ENCODE measurements around the gene VPS4B. TPM values are rescaled to one million over a fixed set of nuclear protein-coding genes. Genes with fewer than 3 reads are reported as not detected.
A peak's percentile ranks its signal among the peaks of the same experiment; 100 is the strongest.

The VPS4B gene
- total and polyA plus RNA-seq, 2 donors (not counting 1 experiment from before 2014, with no cell fraction given): 14.5 to 93.9 TPM

GRCh38 chr18:63366213-63367052, 55.8 kb downstream of the VPS4B start:
- H4K20me1 ChIP-seq (ENCODE audit: control insufficient read depth, insufficient read depth, low read length, poor library complexity, severe bottlenecking): no peaks in the 10 kb centered on the region
- H3K27me3 ChIP-seq (replicated peaks in 1 of 4; ENCODE audit: control extremely low read depth in 1 of 4, control insufficient read depth in 3 of 4, insufficient read depth in 4 of 4, low read length in 3 of 4): no peaks in the 10 kb centered on the region
- TF ChIP-seq, protein P1, sequence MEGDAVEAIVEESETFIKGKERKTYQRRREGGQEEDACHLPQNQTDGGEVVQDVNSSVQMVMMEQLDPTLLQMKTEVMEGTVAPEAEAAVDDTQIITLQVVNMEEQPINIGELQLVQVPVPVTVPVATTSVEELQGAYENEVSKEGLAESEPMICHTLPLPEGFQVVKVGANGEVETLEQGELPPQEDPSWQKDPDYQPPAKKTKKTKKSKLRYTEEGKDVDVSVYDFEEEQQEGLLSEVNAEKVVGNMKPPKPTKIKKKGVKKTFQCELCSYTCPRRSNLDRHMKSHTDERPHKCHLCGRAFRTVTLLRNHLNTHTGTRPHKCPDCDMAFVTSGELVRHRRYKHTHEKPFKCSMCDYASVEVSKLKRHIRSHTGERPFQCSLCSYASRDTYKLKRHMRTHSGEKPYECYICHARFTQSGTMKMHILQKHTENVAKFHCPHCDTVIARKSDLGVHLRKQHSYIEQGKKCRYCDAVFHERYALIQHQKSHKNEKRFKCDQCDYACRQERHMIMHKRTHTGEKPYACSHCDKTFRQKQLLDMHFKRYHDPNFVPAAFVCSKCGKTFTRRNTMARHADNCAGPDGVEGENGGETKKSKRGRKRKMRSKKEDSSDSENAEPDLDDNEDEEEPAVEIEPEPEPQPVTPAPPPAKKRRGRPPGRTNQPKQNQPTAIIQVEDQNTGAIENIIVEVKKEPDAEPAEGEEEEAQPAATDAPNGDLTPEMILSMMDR (IDR thresholded peaks at IDR 0.05): no peak
- no peak for TF ChIP-seq EZH2 (IDR thresholded peaks at IDR 0.05; ENCODE audit: borderline replicate concordance, insufficient read depth, low read depth, low read length, poor library complexity, severe bottlenecking)
- peak overlapping the region; percentile 70 for H3K27ac Mint-ChIP-seq
- H3K4me2 ChIP-seq (replicated peaks; ENCODE audit: low read depth, low read length, poor library complexity, severe bottlenecking): peak overlapping the region; percentile 73
- WGBS (ENCODE audit: insufficient coverage): 1% methylated on average over 65 of the region's 65 CpGs
- DNase-seq (peak; percentile 57), ATAC-seq (ENCODE audit: low read depth) (peak; percentile 29)
- POLR2A ChIA-PET: interaction anchor here (0.6 to 1.5 kb wide), 2 partner anchors 56 kb away, joined by 3 to 4 read pairs; partner anchors contain the start of gene VPS4B
- H3K27ac ChIP-seq (ENCODE audit: low read length in 2 of 2): peak overlapping the region in 1 of 2 donors; percentile 70
- CTCF ChIA-PET: interaction anchor here (1.1 to 1.5 kb wide), 2 partner anchors 44 to 57 kb away, joined by 3 to 5 read pairs; partner anchors contain the start of gene VPS4B
- H3K79me2 ChIP-seq (ENCODE audit: control insufficient read depth, insufficient read depth, low read length): peaks cover 3% of the 10 kb centered on the region
- H3K27me3 Mint-ChIP-seq: no peaks in the 10 kb centered on the region
- H3K36me3 ChIP-seq (replicated peaks in 1 of 2; ENCODE audit: control extremely low read depth in 1 of 2, control insufficient read depth in 1 of 2, extremely low read depth in 1 of 2, insufficient read depth in 2 of 2, low read length in 1 of 2): peaks cover 0 to 4% of the 10 kb centered on the region in 2 experiments
- intact Hi-C loops (cut with micrococcal nuclease): loop anchor here (1.0 to 5.0 kb wide), 5 partner anchors 46 to 1179 kb away; partner anchors contain the start of genes PHLPP1, PIGN, RELCH and VPS4B
- peak overlapping the region; percentile 96 for H2AFZ ChIP-seq (ENCODE audit: insufficient read depth, low read depth, low read length, poor library complexity, severe bottlenecking)
- peak overlapping the region; percentile 68 to 94 (median 85) for H3K4me3 ChIP-seq (ENCODE audit: control extremely low read depth in 1 of 5, extremely low read depth in 1 of 5, insufficient read depth in 1 of 5, low read depth in 2 of 5, low read length in 4 of 5)
- H3K9me3 Mint-ChIP-seq (ENCODE audit: insufficient read depth): peaks cover 2% of the 10 kb centered on the region
- H3K9ac ChIP-seq (ENCODE audit: low read length): peak overlapping the region; percentile 83
- H3K4me3 Mint-ChIP-seq: peak overlapping the region; percentile 90
- peaks cover 26% of the 10 kb centered on the region for H3K4me1 Mint-ChIP-seq
- H3K9me3 ChIP-seq (ENCODE audit: control extremely low read depth in 1 of 3, control insufficient read depth in 2 of 3, insufficient read depth in 1 of 3, low read length in 2 of 3): no peaks in the 10 kb centered on the region
- peaks cover 11 to 13% of the 10 kb centered on the region in 2 donors for H3K4me1 ChIP-seq (ENCODE audit: control insufficient read depth in 2 of 2, insufficient read depth in 2 of 2, low read length in 2 of 2)
